ENCODE results near the gene TCF19. TPM values are rescaled to one million over a fixed set of nuclear protein-coding genes. Genes with fewer than 3 reads are reported as not detected.
"Not testable (repeated sequence)": the region's sequence is repeated elsewhere in the genome, so short reads cannot be mapped to it uniquely, and the experiment has no call there.

Gene TCF19
- total RNA-seq, 1 experiment from 2014 or later, result 16.1 TPM

GRCh38 chr6:31196251-31197022 is 38.0 kb downstream of the TCF19 start:
- in situ Hi-C loops (cut with HindIII; ENCODE audit: low sequenced_read_pairs), result not testable (repeated sequence)

DNA sequence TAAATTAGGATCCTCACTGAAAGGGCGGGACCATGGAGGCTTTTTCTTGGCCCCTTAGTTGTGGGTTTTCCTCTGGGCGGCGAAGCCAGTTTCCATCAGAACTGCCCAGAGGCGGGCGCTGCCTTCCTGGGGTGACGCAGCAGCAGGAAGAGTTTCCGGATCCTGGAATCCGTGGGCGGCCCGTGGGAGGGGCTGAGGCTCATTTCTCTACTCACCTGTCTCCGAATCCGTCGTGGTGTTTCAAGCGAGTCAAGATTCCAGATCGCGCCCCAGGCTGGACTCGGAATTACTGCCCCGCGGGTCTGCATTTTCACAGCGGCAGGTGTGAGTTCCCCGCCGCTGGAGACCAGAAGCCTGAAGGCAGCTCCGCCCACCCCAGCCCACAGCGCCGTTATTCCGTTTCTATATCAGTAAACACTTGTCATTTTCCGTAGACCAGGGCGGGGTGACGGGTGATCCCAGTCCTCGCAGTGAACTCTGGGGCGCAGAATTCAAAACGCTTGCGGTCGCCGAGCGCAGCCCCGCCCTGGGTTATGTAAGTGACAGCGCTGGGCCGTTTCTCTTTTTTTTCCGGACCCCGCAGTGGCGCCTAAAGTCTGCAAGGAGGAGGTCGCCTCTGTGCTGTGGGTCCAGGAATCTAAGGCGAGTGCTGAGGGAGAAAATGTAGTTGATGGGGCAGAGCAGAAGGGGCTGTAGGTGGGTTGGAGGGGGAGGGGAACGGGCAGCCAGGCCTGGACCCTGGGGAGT is 39.3 kb downstream of the TCF19 start:
- peak; percentile 91 for DNase-seq (ENCODE audit: low spot score)
- in situ Hi-C loops (cut with HindIII; ENCODE audit: low sequenced_read_pairs), result no loop called here

More at GRCh38 chr6:31196251-31197022, 38.0 kb downstream of the TCF19 start:
- DNase-seq (ENCODE audit: low spot score), result not testable (repeated sequence)

DNA sequence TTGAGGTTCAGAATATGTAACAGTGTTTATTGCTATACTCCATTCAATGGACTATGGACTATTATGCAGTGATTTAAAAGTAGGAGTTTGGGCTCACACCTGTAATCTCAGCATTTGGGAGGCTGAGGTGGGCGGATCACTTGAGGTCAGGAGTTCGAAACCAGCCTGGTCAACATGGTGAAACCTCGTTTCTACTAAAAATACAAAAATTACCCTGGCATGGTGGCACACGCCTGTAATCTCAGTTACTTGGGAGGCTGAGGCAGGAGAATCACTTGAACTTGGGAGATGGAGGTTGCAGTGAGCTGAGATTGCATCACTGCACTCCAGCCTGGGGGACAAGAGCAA is 40.7 kb downstream of the TCF19 start:
- in situ Hi-C loops (cut with HindIII; ENCODE audit: low sequenced_read_pairs); DNase-seq (ENCODE audit: low spot score): not testable (repeated sequence)

GRCh38 chr6:31202259-31203166 is 44.1 kb downstream of the TCF19 start:
- in situ Hi-C loops (cut with HindIII; ENCODE audit: low sequenced_read_pairs), result no loop called here
- no peak for DNase-seq (ENCODE audit: low spot score)

- no peak for DNase-seq (ENCODE audit: low spot score)
- in situ Hi-C loops (cut with HindIII; ENCODE audit: low sequenced_read_pairs), result no loop called here
Observed at GRCh38 chr6:31203345-31203979, 45.1 kb downstream of the TCF19 start.

- DNase-seq (ENCODE audit: low spot score), result no peak
- in situ Hi-C loops (cut with HindIII; ENCODE audit: low sequenced_read_pairs), result no loop called here
Observed at GRCh38 chr6:31204751-31205145, 46.4 kb downstream of the TCF19 start.

DNA sequence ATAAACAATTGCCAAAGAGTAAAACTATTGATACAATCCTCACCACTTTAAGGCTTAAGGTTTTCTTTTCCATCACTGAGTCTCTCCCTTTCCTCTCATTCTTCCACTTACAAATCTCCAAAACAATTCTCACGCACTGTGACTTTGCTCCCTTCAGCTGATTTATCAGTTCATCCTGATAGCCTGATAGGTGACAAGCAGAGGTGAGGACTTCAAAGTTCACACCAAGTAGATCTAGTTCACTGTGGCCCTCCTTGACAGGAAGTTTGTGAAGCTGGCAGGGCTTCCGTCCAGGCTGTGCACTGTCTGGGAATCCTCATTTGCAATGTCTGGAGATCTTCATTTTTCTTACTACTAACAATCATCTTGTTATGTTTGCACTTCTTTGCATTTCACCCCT is 47.2 kb downstream of the TCF19 start:
- no peak for DNase-seq (ENCODE audit: low spot score)
- in situ Hi-C loops (cut with HindIII; ENCODE audit: low sequenced_read_pairs), result no loop called here

- no peak for DNase-seq (ENCODE audit: low spot score)
- in situ Hi-C loops (cut with HindIII; ENCODE audit: low sequenced_read_pairs), result no loop called here
Observed at GRCh38 chr6:31208506-31208905, 50.1 kb downstream of the TCF19 start.

DNA sequence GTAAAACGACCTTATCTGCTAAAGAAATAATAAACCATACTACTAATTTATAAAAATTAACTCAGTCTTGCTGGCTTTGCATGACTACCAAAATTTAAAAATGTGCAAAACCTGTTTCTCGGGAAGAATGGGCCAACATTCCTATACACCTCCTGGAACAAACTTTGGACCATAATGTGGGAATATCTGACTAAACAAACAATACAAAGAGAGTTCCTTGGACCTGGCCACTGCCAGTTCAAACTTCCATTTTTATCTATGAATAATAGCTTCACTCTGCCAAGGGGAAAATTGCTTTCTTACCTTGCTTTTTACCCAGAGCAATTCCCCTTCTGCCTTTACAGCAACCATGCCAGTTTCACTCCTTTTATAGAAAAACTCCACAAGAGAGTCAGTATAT is 50.7 kb downstream of the TCF19 start:
- no peak for DNase-seq (ENCODE audit: low spot score)
- in situ Hi-C loops (cut with HindIII; ENCODE audit: low sequenced_read_pairs), result no loop called here

DNA sequence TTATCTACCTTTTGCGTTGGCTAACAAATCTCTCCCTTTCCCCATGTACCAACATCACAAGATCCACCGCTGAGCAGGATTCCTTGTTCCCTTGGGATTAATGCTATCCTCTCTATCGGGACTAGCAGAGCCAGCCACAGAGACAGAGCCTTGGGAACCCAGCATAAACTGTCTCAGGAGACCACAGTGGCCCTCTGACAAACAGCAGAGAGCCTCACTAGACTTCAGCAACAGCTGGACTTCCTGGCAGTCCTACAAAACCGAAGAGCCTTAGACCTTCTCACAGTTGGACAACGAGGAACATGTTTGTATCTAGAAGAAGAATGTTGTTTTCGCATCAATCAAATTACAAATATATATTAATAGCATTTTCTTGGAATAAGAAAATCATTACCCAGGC is 51.7 kb downstream of the TCF19 start:
- DNase-seq (ENCODE audit: low spot score), result no peak
- in situ Hi-C loops (cut with HindIII; ENCODE audit: low sequenced_read_pairs), result no loop called here

DNA sequence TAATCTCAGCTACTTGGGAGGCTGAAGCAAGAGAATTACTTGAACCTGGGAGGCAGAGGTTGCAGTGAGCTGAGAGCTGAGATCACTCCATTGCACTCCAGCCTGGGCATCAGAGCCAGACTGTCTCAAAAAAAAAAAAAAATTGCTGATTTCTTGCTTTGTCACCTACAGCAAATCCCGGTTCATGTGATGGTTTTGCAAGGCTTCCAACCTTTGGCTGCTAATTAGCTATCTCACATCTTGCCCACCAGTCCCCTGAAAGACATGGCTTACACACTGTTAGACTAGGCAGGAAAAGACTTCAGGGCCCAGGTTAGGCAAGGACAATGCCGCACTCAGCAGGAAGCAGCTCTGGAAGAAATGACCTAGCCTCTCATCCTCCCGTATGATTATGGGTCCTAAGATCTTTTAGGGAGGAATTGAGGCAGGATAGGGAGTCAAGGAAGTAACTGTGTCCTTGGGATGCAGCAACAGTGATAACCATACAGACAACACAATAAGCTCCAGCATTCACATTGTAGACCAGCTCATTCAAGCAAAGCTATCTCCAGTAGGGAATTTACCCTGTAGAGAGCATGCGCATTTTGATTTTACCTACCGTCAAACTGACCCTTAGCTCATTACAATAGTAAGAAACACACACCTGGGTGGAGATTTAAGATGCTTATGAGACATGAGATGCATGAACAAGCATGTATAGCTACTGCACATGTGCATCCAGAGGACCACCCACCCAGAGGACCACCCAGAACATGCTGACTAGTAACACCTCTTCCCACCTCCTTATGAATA is 52.5 kb downstream of the TCF19 start:
- no peak for DNase-seq (ENCODE audit: low spot score)
- in situ Hi-C loops (cut with HindIII; ENCODE audit: low sequenced_read_pairs), result no loop called here

Other genes with a start within 250 kb of the TCF19 start
- gene VARS2, start 244.4 kb upstream of the TCF19 start, total RNA-seq (2014; rRNA removed; shearing (Covaris generic)), result 74.5 and 105 TPM in 2 replicates
- not detected in 2 replicates for gene SFTA2, start 226.4 kb upstream of the TCF19 start, total RNA-seq (2014; rRNA removed; shearing (Covaris generic))
- gene MUCL3, start 217.6 kb upstream of the TCF19 start, total RNA-seq (2014; rRNA removed; shearing (Covaris generic)), result not detected in 2 replicates
- gene MUC21, start 174.9 kb upstream of the TCF19 start, total RNA-seq (2014; rRNA removed; shearing (Covaris generic)), result not detected in 2 replicates
- gene MUC22, start 148.1 kb upstream of the TCF19 start, total RNA-seq (2014; rRNA removed; shearing (Covaris generic)), result not detected in 2 replicates
- gene C6orf15, start 46.0 kb upstream of the TCF19 start, total RNA-seq (2014; rRNA removed; shearing (Covaris generic)), result not detected in 2 replicates
- gene PSORS1C1, start 43.8 kb upstream of the TCF19 start, total RNA-seq (2014; rRNA removed; shearing (Covaris generic)), result not detected in 2 replicates
- not detected in 2 replicates for gene CDSN, start 38.1 kb upstream of the TCF19 start, total RNA-seq (2014; rRNA removed; shearing (Covaris generic))
- not detected in 2 replicates for gene PSORS1C2, start 19.5 kb upstream of the TCF19 start, total RNA-seq (2014; rRNA removed; shearing (Covaris generic))
- gene CCHCR1, start 787 bp upstream of the TCF19 start, total RNA-seq (2014; rRNA removed; shearing (Covaris generic)), result 33.6 and 37.5 TPM in 2 replicates
- gene POU5F1, start 12.1 kb downstream of the TCF19 start, total RNA-seq (2014; rRNA removed; shearing (Covaris generic)), result 0.18 TPM in 1 of 2 replicates, not detected in the other
- 45.5 and 52.0 TPM in 2 replicates for gene HLA-C, start 113.5 kb downstream of the TCF19 start, total RNA-seq (2014; rRNA removed; shearing (Covaris generic))
- gene HLA-B, start 198.6 kb downstream of the TCF19 start, total RNA-seq (2014; rRNA removed; shearing (Covaris generic)), result 9.0 and 25.4 TPM in 2 replicates
- 40.3 and 44.1 TPM in 2 replicates for gene MICA, start 245.0 kb downstream of the TCF19 start, total RNA-seq (2014; rRNA removed; shearing (Covaris generic))